ENCODE data around the gene A3GALT2.
"Not testable (repeated sequence)": the region's sequence is repeated elsewhere in the genome, so short reads cannot be mapped to it uniquely, and the experiment has no call there.

A3GALT2 gene

DNA sequence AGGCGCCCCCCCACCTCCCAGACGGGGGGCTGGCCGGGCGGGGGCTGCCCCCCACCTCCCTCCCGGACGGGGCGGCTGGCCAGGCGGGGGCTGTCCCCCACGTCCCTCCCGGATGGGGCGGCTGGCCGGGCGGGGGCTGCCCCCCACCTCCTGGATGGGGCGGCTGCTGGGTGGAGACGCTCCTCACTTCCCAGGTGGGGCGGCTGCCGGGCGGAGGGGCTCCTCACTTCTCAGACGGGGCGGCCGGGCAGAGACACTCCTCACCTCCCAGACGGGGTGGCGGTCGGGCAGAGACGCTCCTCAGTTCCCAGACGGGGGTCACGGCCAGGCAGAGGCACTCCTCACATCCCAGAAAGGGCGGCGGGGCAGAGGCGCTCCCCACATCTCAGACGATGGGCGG, 11.5 kb downstream of the A3GALT2 start:
- DNase-seq: not testable (repeated sequence)

- DNase-seq: no peak
Measured at GRCh38 chr1:33307494-33307864, 13.4 kb downstream of the A3GALT2 start.

GRCh38 chr1:33306653-33307493, 14.0 kb downstream of the A3GALT2 start:
- DNase-seq: no peak

GRCh38 chr1:33305816-33306652, 14.9 kb downstream of the A3GALT2 start:
- DNase-seq: no peak

GRCh38 chr1:33305016-33305415, 15.9 kb downstream of the A3GALT2 start:
- no peak for DNase-seq

DNA sequence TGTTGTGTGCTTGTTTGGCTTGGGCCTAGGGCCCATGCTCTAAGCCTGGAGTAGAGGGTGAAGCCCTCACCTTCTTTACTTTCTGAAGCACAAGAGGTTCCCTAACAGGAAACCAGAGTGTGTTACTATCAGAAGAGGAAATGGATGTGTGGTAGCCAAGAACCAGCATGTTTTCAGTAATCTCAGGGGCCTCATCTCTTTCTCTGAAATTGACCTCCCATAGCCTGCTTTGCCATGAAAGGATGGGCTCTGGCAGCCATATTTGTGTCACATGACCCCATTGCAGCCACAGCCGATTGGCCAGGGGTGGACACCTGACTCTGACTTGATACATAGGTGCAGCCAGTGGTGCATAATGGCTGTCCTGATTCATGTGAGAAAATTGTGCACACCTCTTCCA, 18.6 kb downstream of the A3GALT2 start:
- no peak for DNase-seq

DNA sequence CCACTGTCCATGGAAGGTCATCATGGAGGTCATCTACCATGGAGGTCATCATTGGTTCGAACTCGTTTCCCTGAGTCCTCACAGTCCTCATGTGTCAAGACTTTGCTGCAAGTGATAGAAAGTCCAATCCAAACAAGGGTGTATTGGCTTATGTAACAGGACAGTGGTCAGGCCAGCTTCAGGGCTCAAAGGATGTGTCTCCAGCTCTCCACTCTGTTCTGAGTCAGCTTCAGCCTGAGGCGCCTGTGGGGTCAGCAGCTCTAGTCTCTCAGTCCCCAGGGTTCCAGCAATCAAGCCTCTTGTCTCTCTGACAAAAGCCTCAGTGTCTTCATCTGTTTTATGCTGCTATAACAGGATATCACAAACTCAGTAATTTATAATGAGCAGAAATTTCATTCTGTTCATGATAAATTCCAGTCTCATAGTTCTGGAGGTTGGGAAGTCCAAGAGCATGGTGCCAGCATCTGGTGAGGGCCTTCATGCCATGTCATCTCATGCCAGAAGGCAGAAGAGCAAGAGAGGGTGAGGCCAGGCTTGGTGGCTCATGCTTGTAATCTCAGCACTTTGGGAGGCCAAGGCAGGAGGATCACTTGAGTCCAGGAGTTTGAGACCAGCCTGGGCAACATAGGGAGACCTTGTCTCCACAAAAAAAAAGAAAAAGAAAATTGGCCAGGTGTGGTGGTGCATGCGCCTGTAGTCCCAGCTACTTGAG, 19.5 kb downstream of the A3GALT2 start:
- no peak for DNase-seq

DNA sequence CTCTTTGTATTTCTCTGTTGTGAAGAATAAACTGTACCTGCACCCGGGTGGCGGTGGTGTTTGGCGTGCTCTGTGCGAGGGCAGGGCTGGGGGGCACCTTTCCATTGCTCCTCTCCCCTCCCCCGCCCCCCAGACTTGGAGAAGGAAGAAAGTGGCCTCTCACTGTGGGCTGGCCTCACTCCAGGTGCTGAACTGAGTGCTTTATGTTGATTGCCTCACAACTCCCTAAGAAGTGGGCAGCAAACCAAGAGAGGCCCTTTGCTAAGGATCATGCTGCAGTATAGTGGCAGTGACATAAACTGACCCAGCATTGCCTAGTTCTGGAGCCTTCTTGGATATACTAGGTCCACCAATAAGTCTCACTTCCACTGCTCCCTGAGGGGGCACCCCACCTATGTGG, 20.2 kb downstream of the A3GALT2 start:
- DNase-seq: no peak

GRCh38 chr1:33299461-33300155, 21.3 kb downstream of the A3GALT2 start:
- DNase-seq: no peak

- peak; percentile 60 to 62 for DNase-seq
Measured at GRCh38 chr1:33298623-33299277, 22.1 kb downstream of the A3GALT2 start.

DNA sequence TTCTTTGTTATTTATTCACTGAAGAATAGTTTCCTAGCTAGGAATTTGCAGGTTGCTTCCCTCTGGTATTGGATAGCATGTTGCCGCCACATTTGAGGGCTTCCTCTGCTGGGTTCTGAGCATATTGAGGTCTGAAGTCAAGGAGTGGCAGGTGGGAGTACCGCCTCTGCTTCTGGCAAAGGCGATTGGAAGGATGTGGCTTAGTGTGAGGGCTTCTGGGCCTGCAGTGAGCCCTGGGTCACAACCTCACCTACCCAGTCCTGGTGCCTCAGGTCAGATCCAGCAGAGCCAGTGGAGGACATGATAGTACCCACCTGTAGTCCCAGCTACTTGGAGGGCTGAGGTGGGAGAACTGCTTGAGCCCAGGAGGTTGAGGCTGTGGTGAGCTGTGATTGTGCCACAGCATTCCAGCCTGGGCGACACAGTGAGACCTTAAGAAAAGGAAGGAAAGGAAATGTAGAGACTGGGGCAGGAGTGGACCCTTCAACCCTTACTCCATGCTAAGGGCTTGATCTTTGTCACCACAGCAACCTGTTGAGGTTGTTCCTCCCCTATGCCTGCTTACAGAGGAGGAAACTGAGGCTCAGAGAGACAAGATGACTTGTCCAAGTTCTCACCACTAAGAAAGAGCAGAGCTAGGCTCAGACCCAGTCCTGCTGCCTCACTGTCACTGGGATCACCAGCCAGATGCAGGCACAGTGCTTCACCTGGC, 22.8 kb downstream of the A3GALT2 start:
- no peak for DNase-seq

DNA sequence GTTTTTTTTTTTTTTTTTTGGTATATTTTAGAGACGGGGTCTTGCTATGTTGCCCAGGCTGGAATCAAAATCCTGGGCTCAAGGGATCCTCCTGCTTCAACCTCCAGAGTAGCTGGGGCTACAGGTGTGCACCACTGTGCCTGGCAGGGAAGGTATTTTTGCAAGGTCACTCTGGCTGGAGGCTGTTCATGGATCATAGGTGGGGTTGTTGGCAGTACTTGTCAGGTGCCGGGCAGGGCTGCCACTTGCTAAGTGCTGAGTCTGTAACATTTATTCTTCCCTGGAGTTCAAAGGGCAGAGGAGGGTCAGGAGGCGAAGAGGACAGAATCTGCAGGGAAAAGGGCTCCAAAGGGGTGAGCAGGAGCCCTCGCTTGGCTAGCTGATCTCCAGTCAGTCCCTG, 24.1 kb downstream of the A3GALT2 start:
- no peak for DNase-seq

- DNase-seq: no peak
Measured at GRCh38 chr1:33296082-33296458, 24.8 kb downstream of the A3GALT2 start.

- peak; percentile 89 to 94 for DNase-seq
Measured at GRCh38 chr1:33295450-33296081, 25.3 kb downstream of the A3GALT2 start.

- DNase-seq: no peak
Measured at GRCh38 chr1:33295023-33295422, 25.9 kb downstream of the A3GALT2 start.

DNA sequence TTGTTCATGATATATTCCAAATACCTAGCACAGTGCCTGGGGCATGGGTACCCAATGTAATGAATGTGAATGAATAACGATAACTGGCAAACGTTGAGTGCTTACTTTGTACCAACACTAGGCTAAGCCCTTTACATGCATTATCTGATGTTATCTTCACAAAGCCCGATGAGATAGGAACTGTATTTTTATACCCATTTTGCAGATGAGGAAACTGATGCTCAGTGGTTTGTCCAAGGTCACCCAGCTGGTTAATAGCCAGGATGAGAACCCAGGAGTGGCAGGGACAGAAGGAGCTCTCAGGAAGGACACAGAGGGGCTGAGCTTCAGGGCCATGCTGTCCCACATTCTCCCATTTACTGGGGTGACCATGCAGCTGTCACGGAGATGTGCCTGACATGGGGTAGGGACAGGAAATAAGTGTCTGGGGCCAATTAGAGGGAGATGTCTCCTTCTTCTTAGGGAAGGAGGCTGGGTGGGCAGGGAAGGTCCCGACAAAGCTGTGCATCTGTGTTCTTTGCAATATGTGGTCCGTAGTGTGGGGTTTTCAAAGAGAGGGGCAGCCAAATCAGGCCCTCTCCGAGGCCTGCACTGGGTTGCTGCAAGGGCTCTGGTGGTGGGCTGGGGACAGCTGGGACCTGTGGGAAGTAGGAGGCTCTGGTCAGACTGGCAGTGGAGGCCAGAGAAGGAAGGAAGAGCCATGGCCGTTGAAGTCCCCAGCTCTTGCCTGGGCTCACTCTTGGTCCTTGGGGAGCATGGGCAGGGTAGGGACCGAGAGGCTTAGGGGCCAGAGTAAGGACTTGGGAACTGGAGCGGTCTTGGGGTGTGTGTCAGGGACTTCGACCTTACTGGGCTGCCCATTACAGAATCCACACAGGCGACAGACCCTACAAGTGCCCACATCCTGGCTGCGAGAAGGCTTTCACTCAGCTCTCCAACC, 26.6 kb downstream of the A3GALT2 start:
- no peak for DNase-seq

GRCh38 chr1:33292726-33293340, 28.1 kb downstream of the A3GALT2 start:
- DNase-seq: no peak

DNA sequence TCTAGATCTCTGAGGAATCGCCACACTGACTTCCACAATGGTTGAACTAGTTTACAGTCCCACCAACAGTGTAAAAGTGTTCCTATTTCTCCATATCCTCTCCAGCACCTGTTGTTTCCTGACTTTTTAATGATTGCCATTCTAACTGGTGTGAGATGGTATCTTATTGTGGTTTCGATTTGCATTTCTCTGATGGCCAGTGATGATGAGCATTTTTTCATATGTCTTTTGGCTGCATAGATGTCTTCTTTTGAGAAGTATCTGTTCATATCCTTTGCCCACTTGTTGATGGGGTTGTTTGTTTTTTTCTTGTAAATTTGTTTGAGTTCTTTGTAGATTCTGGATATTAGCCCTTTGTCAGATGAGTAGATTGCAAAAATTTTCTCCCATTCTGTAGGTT, 30.3 kb downstream of the A3GALT2 start:
- not testable (repeated sequence) for DNase-seq

- no peak for DNase-seq
Measured at GRCh38 chr1:33289858-33290154, 31.1 kb downstream of the A3GALT2 start.
